Astrocyte of the hippocampus (primary cell): ENCODE results near the gene UCHL5.
A peak's percentile ranks its signal among the peaks of the same experiment; 100 is the strongest.

Source experiments
- DNase-seq: peaks from one replicate; pipeline ENCODE4 v3.0.0; 2011; ENCODE audit warnings: low read depth, low spot score

UCHL5 gene, protein sequence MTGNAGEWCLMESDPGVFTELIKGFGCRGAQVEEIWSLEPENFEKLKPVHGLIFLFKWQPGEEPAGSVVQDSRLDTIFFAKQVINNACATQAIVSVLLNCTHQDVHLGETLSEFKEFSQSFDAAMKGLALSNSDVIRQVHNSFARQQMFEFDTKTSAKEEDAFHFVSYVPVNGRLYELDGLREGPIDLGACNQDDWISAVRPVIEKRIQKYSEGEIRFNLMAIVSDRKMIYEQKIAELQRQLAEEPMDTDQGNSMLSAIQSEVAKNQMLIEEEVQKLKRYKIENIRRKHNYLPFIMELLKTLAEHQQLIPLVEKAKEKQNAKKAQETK

DNA sequence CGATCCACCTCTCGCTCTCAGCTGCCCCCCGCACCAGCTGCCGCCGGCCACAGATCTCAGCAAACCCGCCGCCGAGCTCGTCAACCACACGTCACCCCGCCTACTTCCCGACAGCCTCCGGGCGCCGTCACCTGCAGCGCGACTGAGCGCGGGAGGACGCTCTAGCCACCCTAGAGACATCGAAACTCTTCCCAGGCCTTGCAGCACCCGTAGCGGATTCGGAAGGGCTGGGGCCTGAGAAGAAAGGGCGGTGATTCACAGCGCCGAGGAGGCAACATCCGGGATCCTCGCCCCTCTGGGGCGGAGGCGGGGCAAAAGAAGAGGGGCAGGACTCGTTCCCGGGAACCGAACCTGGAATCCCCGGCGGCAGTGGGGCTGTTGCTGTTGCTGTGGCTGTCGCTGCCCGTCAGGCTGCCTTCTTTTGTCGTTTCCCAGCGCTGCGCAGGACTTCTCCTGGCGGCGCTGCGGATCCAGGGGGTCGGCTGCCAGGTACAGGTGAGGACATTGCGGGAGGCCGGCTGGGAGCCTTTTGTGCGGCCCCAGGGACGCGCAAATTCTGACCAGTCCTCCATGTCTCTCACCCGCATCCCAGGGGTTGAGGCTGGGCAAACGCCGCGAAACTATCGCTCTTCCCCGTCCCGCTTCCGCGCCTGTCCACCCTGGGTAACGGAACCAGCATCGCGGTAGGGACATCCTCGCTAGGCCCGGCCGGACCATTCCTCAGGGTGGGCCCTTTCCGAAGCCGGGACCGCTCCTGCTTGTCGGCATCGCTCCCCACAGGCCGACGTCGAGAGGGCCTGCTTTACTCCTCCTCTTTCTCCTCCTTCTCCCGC is at the start of gene UCHL5, which contains the start of gene RO60:
TSS of gene UCHL5 (minus strand) at position 79 of the 833 bp plus-strand sequence. CDS start 100 bp downstream, outside the sequence.
TSS of gene RO60 (plus strand) at position 331 of the 833 bp plus-strand sequence. CDS start 9,443 bp downstream, outside the sequence.
- DNase-seq = peak; percentile 99

DNA sequence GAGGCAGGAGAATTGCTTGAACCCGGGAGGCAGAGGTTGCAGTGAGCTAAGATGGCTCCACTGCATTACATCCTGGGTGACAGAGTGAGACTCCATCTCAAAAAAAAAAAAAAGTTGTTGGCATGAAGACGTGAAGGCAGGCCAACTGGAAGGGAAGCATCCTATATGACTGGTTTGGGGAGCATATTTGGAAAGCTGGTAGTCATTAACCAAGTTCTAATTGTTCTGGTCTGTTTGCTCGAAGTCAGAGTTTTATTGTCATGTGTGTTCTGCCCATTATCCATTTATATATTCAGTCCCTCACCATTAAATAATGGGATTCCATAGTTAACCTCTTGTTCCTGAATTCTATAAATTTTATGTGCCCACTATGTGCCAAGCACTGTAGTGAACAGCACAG is 49.3 kb upstream of the UCHL5 start:
- no peak for DNase-seq

GRCh38 chr1:193105821-193106177 is 46.6 kb upstream of the UCHL5 start:
- DNase-seq = no peak

DNA sequence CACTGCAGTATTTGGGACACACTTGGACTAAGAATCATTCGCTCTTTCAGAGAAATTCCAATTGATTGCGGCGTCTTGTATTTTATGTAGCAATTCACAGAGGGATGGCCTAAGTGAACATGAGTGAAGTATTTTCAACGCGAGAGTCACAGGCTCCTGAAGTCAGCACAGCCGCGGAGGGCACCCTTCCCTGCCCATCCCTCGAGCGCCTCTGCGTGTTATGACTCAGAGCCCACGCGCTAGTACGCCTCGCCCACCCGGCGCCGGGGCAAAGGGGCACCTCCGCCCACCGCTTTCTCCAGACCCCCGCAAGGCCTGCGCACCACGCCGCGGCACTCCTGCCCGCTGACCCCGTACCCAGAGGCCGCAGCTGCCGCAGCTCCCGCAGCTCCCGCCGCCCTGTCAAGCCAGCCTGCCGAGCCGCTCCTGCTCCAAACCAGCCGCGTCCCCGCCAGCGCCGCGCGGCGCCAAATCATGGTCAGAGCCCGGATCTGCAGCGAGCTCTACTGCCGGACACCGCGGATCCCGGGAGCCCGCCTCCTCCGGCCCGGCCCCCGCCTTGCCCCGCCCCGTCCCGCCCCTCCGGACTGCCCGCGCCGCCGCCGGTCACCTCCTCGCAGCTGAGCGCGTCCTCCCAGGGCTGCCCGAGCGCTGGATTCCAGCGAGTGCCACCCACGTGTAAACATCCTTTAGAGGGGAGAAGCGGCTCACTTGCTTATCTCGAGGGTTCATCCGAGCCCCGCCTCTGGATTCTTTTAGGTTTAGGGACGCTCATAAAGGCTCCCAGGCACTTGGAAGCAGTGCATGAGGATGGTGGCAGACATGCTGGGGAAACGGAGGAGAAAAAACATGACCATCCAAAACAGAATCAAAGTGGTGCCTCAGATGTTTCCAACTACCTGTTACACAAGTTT is 46.0 kb upstream of the UCHL5 start, which contains the start of gene GLRX2:
TSS of gene GLRX2 (minus strand) at position 508 of the 914 bp plus-strand sequence. CDS start at position 476, 32 bp downstream.
- DNase-seq = peak; percentile 96

DNA sequence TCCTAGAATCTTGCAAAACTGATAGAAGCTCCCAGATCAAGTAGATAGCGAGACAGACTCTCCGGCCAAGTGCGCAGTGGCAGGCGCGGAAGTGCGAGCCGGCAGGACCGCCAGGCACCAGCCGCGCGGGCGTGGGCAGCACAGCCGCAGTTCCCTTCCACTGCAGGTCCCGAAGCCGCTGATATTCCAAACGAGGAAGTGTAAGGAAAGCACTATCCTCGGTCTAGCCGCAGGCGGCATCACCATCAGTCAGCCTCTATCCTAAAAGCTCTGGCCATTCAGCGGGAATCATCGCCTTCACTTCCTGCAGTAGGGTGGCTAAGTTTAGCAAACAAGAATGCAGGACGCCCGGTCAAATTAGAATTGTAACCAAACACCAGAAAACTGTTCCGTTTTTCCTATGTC is 45.3 kb upstream of the UCHL5 start:
- peak; percentile 68 for DNase-seq

DNA sequence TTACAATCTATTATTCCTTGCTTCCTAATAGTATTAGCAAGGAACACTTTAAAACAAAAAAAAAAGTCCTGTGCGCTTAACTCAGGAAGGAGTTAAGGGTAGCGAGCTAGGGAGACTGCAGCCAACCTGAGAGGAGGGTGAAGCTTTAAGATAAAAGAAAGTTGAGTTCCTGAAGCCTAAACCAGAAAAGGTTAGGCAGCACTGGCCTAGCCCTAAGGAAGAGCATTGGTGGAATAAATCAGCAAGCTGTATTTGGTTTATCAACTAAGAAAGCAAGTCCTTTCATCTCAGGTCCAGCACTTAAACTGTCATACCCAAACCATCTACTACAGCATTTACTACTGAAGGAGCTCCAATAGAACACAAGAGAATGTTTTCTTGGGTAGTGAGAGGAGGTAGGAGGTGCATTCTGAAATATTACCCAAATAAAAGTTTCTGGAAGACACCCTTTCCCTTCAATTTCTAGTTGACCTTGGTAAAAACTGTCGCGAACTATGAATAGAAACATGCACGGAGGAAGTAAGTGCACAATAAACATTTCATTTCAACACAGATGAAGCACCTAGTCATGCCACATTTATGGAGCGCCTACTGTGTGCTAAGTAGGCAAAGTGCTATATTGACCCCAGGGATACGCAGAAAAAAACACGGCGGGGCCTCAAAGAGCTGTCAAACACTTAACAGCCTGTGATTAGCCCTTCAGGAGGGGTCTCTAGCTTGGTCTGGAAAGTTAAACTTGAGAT is 44.8 kb upstream of the UCHL5 start:
- DNase-seq = peak; percentile 16

GRCh38 chr1:193102662-193103061 is 43.5 kb upstream of the UCHL5 start:
- DNase-seq = no peak

GRCh38 chr1:193094112-193094511 is 35.0 kb upstream of the UCHL5 start:
- DNase-seq = no peak

DNA sequence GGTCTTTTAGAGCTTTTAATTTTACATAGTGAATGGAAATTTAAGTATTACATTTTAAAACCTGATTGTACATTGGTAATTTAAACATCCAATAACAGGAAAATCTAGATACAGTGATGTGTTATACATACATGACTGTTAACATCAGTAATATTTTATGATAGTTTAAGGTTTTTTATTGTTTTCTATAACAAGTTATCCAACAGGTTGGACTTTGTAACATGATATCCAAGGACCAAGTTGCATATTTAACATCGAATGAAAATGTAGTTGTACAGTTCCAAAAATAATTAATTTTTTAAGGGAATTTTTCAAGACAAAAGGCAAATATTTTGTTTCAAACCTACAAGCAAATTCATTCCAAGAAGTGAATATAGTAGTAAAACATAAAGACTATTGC is 31.7 kb upstream of the UCHL5 start:
- DNase-seq = no peak

DNA sequence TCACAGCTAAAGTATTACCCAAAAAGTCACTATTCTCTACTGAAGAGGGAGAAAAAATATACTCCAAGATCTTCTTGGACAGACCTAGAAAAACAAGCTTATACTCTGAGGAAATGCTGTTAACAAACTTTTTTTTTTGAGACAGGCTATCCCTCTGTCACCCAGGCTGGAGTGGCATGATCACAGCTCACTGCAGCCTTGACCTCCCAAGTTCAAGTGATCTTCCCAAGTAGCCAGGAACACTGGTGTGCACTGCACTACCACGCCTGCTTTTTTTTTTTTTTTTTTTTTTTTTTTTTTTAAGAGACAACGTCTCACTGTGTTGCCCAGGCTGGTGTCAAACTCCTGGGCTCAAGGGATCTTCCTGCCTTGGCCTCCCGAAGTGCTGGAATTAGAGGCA is 28.7 kb upstream of the UCHL5 start:
- no peak for DNase-seq

GRCh38 chr1:193086342-193086741 is 27.2 kb upstream of the UCHL5 start:
- DNase-seq = no peak

DNA sequence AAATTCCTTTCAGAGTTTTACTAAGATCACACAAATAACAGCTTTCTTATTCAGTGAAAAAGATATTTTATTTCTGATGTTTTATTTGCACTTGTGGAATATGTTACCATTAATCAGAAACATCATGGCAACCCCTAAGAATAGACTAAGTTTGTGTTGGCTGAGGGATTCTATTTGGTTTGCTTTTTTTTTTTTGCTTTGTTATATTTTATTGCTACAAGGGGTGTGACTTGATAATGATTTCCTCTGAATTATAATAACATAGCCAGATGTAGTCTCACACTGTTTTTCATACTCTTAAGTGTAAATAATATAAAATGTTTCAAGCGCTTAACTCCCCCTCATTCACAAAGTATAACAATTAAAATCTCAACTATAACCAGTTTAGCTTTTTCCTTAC is 26.1 kb upstream of the UCHL5 start:
- no peak for DNase-seq

- no peak for DNase-seq
Observed at GRCh38 chr1:193083365-193084088, 24.4 kb upstream of the UCHL5 start.

DNA sequence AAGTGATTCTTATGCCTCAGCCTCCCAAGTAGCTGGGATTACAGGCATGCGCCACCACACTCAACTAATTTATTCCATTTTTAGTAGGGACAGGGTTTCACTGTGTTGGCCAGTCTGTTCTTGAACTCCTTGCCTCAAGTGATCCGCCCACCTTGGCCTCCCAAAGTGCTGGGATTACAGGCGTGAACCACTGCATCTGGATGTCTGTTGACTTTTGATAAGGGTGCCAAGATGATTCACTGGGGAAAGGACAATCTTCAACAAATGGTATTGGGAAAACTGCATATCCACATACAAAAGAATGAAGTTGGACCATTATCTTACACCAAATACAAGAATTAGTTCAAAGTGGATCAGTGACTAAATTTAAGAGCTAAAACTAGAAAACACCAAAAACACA is 20.0 kb upstream of the UCHL5 start:
- no peak for DNase-seq

DNA sequence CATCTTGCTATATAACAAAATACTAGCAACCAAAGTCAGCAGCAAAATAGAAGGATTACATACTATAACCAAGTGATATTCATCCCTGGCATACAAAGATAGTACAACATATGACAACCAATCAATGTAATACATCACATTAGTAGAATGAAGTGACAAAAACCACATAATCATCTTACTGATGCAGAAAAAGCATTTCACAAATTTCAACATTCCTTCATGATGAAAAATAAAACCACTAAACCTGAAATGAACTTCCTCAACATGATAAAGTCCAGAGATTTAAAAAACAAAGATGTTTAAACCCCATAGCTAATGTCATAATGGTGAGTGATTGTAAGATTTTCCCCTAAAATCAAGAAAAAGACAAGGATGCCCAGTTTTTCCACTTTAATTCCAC is 18.8 kb upstream of the UCHL5 start:
- peak; percentile 5 for DNase-seq

DNA sequence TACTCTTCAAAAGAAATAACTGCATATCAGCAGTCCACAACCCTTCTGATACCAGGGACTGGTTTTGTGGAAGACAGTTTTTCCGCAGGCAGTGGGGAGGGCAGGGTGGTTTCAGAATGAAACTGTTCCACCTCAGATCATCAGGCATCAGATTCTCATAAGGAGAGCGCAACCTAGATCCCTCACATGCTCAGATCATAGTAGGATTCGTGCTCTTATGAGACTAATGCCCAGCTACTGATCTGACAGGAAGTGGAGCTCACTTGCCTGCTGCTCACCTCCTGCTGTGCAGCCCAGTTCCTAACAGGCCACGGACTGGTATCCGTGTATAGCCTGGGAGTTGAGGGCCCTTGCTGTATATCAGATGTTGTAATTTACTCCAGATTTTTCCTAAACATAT is 11.8 kb upstream of the UCHL5 start:
- no peak for DNase-seq

DNA sequence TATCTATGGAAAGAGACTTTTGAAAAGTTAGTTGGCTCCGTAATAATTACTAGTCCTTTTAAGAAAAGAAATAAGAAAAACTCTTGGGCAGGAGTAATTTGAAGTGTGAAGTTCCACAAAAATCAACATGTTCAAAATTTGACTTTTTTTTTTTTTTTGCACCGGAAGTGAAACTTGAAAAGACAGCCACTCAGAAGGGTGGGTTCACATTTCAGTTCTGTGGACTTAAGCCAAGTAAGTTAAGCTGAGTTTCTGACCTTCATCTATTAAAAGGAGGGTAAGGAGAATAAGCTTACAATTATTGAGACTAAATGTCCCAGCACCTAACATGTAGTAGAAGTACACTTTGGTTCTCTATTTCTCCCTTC is 11.2 kb upstream of the UCHL5 start:
- DNase-seq = no peak

DNA sequence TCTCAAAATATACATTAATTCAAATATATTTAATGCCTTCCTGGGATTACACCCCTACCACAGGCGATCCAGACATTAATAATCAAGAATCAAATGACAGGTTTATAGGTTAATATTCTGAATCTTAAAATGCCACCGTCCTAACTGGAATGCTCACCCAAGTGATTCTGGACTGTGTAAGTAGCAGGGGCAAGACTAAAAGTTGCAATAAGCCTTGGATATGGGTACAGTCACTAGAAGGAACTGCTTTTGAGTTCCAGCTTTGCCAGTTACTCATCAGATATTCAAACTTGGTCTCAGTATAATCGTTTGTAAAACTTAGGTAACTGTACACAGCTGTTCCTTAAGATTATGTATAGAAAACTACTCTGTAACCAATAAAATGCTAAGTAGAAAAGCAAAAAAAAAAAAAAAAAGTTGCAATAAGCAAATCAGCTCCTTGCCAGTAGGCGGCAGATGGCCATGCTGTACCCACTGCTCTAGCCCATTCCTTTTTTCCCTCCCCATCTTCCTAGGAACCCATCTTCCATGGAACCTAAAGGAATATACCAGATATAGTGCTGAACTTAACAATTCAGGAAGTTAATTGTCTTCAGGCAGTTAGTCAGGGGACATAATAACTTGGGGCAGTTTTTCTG is 10.7 kb upstream of the UCHL5 start:
- no peak for DNase-seq

- no peak for DNase-seq
Observed at GRCh38 chr1:193068013-193068412, 8.9 kb upstream of the UCHL5 start.

GRCh38 chr1:193066606-193067005 is 7.4 kb upstream of the UCHL5 start:
- DNase-seq = no peak
